GM18505 (cell line): ENCODE results near the gene RAPGEF3.

Source experiments
- ATAC-seq: cut with Tn5 transposase; IDR thresholded peaks from one replicate; pipeline ENCODE4 v1.9.1; 2021; ENCODE audit not compliant: unreplicated experiment
- POLR2A ChIP-seq: IDR thresholded peaks from 4 replicates; pipeline ENCODE4 v1.6.1; 2011; ENCODE audit warnings: borderline replicate concordance; ENCODE audit not compliant: insufficient read depth, insufficient read length; ENCODE audit errors: extremely low read depth

RAPGEF3 gene

GRCh38 chr12:47758834-47759690 is at the start of gene RAPGEF3:
RAPGEF3 (minus strand) TSS chr12:47758880; CDS start chr12:47758556, 324 bp downstream.
- peak; percentile 42 for ATAC-seq
- peak; percentile 29 for TF ChIP-seq POLR2A

GRCh38 chr12:47808050-47808449 is 49.4 kb upstream of the RAPGEF3 start:
- TF ChIP-seq POLR2A: no peak

GRCh38 chr12:47807338-47807737 is 48.7 kb upstream of the RAPGEF3 start:
- ATAC-seq: no peak
- TF ChIP-seq POLR2A: no peak

More at GRCh38 chr12:47808050-47808449, 49.4 kb upstream of the RAPGEF3 start:
- ATAC-seq: no peak

- ATAC-seq: no peak
- TF ChIP-seq POLR2A: no peak
Measured at GRCh38 chr12:47805417-47805816, 46.7 kb upstream of the RAPGEF3 start.

- ATAC-seq: no peak
- TF ChIP-seq POLR2A: no peak
Measured at GRCh38 chr12:47804171-47804570, 45.5 kb upstream of the RAPGEF3 start.

- ATAC-seq: no peak
- no peak for TF ChIP-seq POLR2A
Measured at GRCh38 chr12:47803191-47803875, 44.7 kb upstream of the RAPGEF3 start.

GRCh38 chr12:47802312-47802711 is 43.6 kb upstream of the RAPGEF3 start:
- no peak for ATAC-seq
- TF ChIP-seq POLR2A: no peak

GRCh38 chr12:47801904-47802246 is 43.2 kb upstream of the RAPGEF3 start:
- TF ChIP-seq POLR2A: no peak
- ATAC-seq: no peak

GRCh38 chr12:47801170-47801903 is 42.7 kb upstream of the RAPGEF3 start:
- no peak for ATAC-seq
- TF ChIP-seq POLR2A: no peak

- no peak for ATAC-seq
- no peak for TF ChIP-seq POLR2A
Measured at GRCh38 chr12:47800582-47800981, 41.9 kb upstream of the RAPGEF3 start.

- no peak for ATAC-seq
- no peak for TF ChIP-seq POLR2A
Measured at GRCh38 chr12:47799357-47799955, 40.8 kb upstream of the RAPGEF3 start.

- ATAC-seq: no peak
- TF ChIP-seq POLR2A: no peak
Measured at GRCh38 chr12:47798382-47798948, 39.8 kb upstream of the RAPGEF3 start.

GRCh38 chr12:47797441-47797840 is 38.8 kb upstream of the RAPGEF3 start:
- TF ChIP-seq POLR2A: no peak
- no peak for ATAC-seq
